IMR-90 (cell line): ENCODE results near the gene DSCAM.

Experiments used
- POLR2A ChIP-seq: IDR thresholded peaks from 2 replicates; pipeline ENCODE4 v1.6.1; 2012; ENCODE audit warnings: mild to moderate bottlenecking, low read depth, low read length
- TF ChIP-seq, protein P1 (sequence below): conservative IDR thresholded peaks from 2 replicates; pipeline ENCODE4 v1.5.1; 2012; ENCODE audit warnings: mild to moderate bottlenecking, low read depth, low read length, improper control_type of control experiment

DNA sequence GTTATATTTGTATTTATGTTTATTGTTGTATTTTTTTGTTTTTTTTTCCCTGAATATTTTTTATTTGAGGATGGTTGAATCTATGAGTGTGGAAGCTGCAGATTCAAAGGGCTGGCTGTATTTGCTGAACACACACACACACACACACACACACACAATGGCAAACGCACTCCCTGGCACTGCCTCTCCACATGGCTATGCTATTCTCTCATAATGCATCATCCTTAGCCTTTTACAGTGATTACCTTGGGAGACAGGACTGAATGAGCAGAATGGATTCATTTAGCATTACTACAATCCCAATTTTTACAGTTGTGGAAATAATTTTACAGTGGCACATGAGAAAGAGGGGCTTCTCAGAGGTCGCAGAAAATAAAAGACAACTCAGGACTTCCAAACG, 589.6 kb downstream of the DSCAM start:
- TF ChIP-seq, protein P1, sequence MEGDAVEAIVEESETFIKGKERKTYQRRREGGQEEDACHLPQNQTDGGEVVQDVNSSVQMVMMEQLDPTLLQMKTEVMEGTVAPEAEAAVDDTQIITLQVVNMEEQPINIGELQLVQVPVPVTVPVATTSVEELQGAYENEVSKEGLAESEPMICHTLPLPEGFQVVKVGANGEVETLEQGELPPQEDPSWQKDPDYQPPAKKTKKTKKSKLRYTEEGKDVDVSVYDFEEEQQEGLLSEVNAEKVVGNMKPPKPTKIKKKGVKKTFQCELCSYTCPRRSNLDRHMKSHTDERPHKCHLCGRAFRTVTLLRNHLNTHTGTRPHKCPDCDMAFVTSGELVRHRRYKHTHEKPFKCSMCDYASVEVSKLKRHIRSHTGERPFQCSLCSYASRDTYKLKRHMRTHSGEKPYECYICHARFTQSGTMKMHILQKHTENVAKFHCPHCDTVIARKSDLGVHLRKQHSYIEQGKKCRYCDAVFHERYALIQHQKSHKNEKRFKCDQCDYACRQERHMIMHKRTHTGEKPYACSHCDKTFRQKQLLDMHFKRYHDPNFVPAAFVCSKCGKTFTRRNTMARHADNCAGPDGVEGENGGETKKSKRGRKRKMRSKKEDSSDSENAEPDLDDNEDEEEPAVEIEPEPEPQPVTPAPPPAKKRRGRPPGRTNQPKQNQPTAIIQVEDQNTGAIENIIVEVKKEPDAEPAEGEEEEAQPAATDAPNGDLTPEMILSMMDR = no peak
- no peak for TF ChIP-seq POLR2A
